ENCODE measurements around the gene MEGF11.

DNA sequence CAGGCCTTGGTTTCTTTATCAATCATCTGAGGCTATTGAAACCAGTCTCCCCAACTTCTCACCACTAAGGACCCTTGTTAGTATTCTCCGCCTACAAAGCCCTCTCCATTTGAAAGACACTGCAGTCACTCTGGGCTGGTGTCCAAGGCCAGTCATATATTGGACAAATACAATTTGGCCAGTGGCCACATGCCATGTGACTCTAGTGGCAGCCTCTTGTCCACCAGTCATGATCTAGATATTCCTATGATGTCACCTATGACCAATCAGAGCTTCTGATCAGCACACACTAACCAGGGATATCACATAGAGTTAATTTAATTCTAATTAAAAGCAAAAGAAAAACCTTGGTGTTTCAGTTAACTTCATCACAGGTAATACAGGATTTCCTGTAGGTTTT is 316.1 kb downstream of the MEGF11 start:
- TF ChIP-seq, protein P1, sequence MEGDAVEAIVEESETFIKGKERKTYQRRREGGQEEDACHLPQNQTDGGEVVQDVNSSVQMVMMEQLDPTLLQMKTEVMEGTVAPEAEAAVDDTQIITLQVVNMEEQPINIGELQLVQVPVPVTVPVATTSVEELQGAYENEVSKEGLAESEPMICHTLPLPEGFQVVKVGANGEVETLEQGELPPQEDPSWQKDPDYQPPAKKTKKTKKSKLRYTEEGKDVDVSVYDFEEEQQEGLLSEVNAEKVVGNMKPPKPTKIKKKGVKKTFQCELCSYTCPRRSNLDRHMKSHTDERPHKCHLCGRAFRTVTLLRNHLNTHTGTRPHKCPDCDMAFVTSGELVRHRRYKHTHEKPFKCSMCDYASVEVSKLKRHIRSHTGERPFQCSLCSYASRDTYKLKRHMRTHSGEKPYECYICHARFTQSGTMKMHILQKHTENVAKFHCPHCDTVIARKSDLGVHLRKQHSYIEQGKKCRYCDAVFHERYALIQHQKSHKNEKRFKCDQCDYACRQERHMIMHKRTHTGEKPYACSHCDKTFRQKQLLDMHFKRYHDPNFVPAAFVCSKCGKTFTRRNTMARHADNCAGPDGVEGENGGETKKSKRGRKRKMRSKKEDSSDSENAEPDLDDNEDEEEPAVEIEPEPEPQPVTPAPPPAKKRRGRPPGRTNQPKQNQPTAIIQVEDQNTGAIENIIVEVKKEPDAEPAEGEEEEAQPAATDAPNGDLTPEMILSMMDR (IDR thresholded peaks at IDR 0.05): no peak
- TF ChIP-seq POLR2A (IDR thresholded peaks at IDR 0.05): no peak
